DMS79 (cell line): Measurements from ENCODE around the gene PFKFB3.

Experiments used
- DNase-seq: peaks from one replicate; lab custom pipeline; 2025; lab: John Stamatoyannopoulos, UW

PFKFB3 gene

GRCh38 chr10:6220418-6221191, 17.9 kb downstream of the PFKFB3 start:
- no peak for DNase-seq

- DNase-seq: no peak
Measured at GRCh38 chr10:6221192-6221940, 18.6 kb downstream of the PFKFB3 start.

- no peak for DNase-seq
Measured at GRCh38 chr10:6221971-6222751, 19.4 kb downstream of the PFKFB3 start.

GRCh38 chr10:6222755-6223154, 20.0 kb downstream of the PFKFB3 start:
- no peak for DNase-seq

GRCh38 chr10:6223981-6224380, 21.2 kb downstream of the PFKFB3 start:
- DNase-seq: no peak

GRCh38 chr10:6224781-6225180, 22.0 kb downstream of the PFKFB3 start:
- DNase-seq: no peak

GRCh38 chr10:6225263-6225814, 22.6 kb downstream of the PFKFB3 start:
- no peak for DNase-seq

GRCh38 chr10:6226216-6226615, 23.5 kb downstream of the PFKFB3 start:
- DNase-seq: no peak

GRCh38 chr10:6227346-6227745, 24.6 kb downstream of the PFKFB3 start:
- no peak for DNase-seq

GRCh38 chr10:6228010-6228511, 25.3 kb downstream of the PFKFB3 start:
- DNase-seq: no peak

GRCh38 chr10:6228647-6229046, 25.9 kb downstream of the PFKFB3 start:
- DNase-seq: no peak

- DNase-seq: no peak
Measured at GRCh38 chr10:6229290-6229689, 26.6 kb downstream of the PFKFB3 start.

GRCh38 chr10:6229746-6230145, 27.0 kb downstream of the PFKFB3 start:
- DNase-seq: no peak

- DNase-seq: no peak
Measured at GRCh38 chr10:6230315-6230714, 27.6 kb downstream of the PFKFB3 start.

GRCh38 chr10:6231146-6231545, 28.4 kb downstream of the PFKFB3 start:
- DNase-seq: no peak

- no peak for DNase-seq
Measured at GRCh38 chr10:6231730-6232129, 29.0 kb downstream of the PFKFB3 start.

- no peak for DNase-seq
Measured at GRCh38 chr10:6232225-6232807, 29.6 kb downstream of the PFKFB3 start.

GRCh38 chr10:6232846-6233724, 30.4 kb downstream of the PFKFB3 start:
- DNase-seq: no peak

GRCh38 chr10:6233725-6234277, 31.1 kb downstream of the PFKFB3 start:
- DNase-seq: no peak

GRCh38 chr10:6234371-6234770, 31.6 kb downstream of the PFKFB3 start:
- DNase-seq: no peak
